K562 (cell line): Measurements from ENCODE around the gene FAM110D. TPM values are rescaled to one million over a fixed set of nuclear protein-coding genes. Genes with fewer than 3 reads are reported as not detected.

Experiments
- BMI1 ChIP-seq: fragments of 150-350 bp; IDR thresholded peaks from 2 replicates; pipeline ENCODE4 v1.6.1; 2014; ENCODE audit warnings: low read length
- CBX5 ChIP-seq: IDR thresholded peaks from 2 replicates; pipeline ENCODE4 v1.6.1; 2014; ENCODE audit warnings: low read depth, borderline replicate concordance
- CEBPB ChIP-seq: fragments of 450-650 bp; IDR thresholded peaks from 2 replicates; pipeline ENCODE4 v1.6.1; 2016; ENCODE audit warnings: missing genetic modification characterization, missing compliant biosample characterization
- EHMT2 ChIP-seq: fragments of 450-650 bp; IDR thresholded peaks from 2 replicates; pipeline ENCODE4 v1.6.1; 2018; ENCODE audit warnings: antibody characterized with exemption
- ILF3 ChIP-seq: fragments of 450-650 bp; IDR thresholded peaks from 2 replicates; pipeline ENCODE4 v1.6.1; 2018; ENCODE audit warnings: antibody characterized with exemption, mild to moderate bottlenecking, moderate library complexity, borderline replicate concordance
- ILK ChIP-seq: fragments of 450-650 bp; IDR thresholded peaks from 2 replicates; pipeline ENCODE4 v1.6.1; 2016; ENCODE audit warnings: missing genetic modification characterization, low read depth, mild to moderate bottlenecking, missing compliant biosample characterization, moderate library complexity, borderline replicate concordance
- KDM1A ChIP-seq, 2 experiments: fragments of 450-650 bp; IDR thresholded peaks; 2 replicates each; pipeline ENCODE4 v1.6.1; 2016; ENCODE audit warnings: mild to moderate bottlenecking in 2 of 2
- MAFF ChIP-seq: IDR thresholded peaks from 2 replicates; pipeline ENCODE4 v1.6.1; 2012; ENCODE audit warnings: low read length, improper control_type of control experiment
- MAFK ChIP-seq: IDR thresholded peaks from 2 replicates; pipeline ENCODE4 v1.6.1; 2011; ENCODE audit warnings: low read length, improper control_type of control experiment
- MYNN ChIP-seq, 2 experiments: sonication (generic); formaldehyde crosslinking in 1 of 2; IDR thresholded peaks; 2 replicates each; pipeline versions ENCODE4 v1.5.0 to v1.6.1; 2016 to 2020; ENCODE audit warnings: antibody characterized with exemption in 1 of 2, missing genetic modification reagents in 1 of 2
- NEUROD1 ChIP-seq: fragments of 150-350 bp; IDR thresholded peaks from 2 replicates; pipeline ENCODE4 v1.6.1; 2014; ENCODE audit warnings: borderline replicate concordance, low read length, low read depth; ENCODE audit not compliant: partially characterized antibody
- NFIX ChIP-seq: fragments of 250-450 bp; sonication (Bioruptor Pico); IDR thresholded peaks from 2 replicates; pipeline ENCODE4 v1.4.0; 2020; ENCODE audit warnings: low read depth, mild to moderate bottlenecking, moderate library complexity
- NONO ChIP-seq, 2 experiments: fragments of 200-400 bp in 1 of 2; fragments of 450-650 bp in 1 of 2; formaldehyde crosslinking in 1 of 2; IDR thresholded peaks; 2 replicates each; pipeline ENCODE4 v1.6.1; 2017; ENCODE audit warnings: low read depth in 2 of 2, mild to moderate bottlenecking in 2 of 2, moderate library complexity in 2 of 2, low read length in 1 of 2
- PML ChIP-seq: IDR thresholded peaks from 2 replicates; pipeline ENCODE4 v1.6.1; 2012; ENCODE audit warnings: low read length, inconsistent platforms
- POLR2AphosphoS2 ChIP-seq: IDR thresholded peaks from 2 replicates; pipeline ENCODE4 v1.6.1; 2012; ENCODE audit warnings: low read length, improper control_type of control experiment
- SMAD4 ChIP-seq: fragments of 250-450 bp; sonication (Bioruptor Pico); conservative IDR thresholded peaks from 2 replicates; pipeline ENCODE4 v1.8.0; 2021; ENCODE audit warnings: inconsistent platforms, mild to moderate bottlenecking, moderate library complexity
- TAF1 ChIP-seq: IDR thresholded peaks from 2 replicates; pipeline ENCODE4 v1.6.1; 2011; ENCODE audit warnings: mild to moderate bottlenecking, low read length, moderate library complexity; ENCODE audit not compliant: insufficient read depth, control insufficient read depth, severe bottlenecking; ENCODE audit errors: extremely low read depth
- ZC3H11A ChIP-seq: IDR thresholded peaks from 2 replicates; pipeline ENCODE4 v1.6.1; 2012; ENCODE audit warnings: low read depth, low read length, improper control_type of control experiment
- ZC3H4 ChIP-seq: sonication (generic); formaldehyde crosslinking; IDR thresholded peaks from 2 replicates; pipeline ENCODE4 v1.9.0; 2021; ENCODE audit warnings: missing genetic modification reagents, borderline replicate concordance
- ZFP36 ChIP-seq: fragments of 150-350 bp; IDR thresholded peaks from 2 replicates; pipeline ENCODE4 v1.6.1; 2018; ENCODE audit warnings: low read length, low read depth; ENCODE audit not compliant: partially characterized antibody
- ZNF146 ChIP-seq: IDR thresholded peaks from one replicate; pipeline ENCODE4 v1.6.1; 2018; ENCODE audit warnings: missing compliant biosample characterization; ENCODE audit not compliant: unreplicated experiment
- ZNF239 ChIP-seq: fragments of 250-450 bp; sonication (Bioruptor Pico); IDR thresholded peaks from 2 replicates; pipeline ENCODE4 v1.4.0; 2020; ENCODE audit warnings: mild to moderate bottlenecking
- ZNF274 ChIP-seq: IDR thresholded peaks from 2 replicates; pipeline ENCODE4 v1.6.1; 2011; ENCODE audit warnings: low read depth, mild to moderate bottlenecking, low read length, moderate library complexity, borderline replicate concordance
- ZNF311 ChIP-seq: fragments of 250-450 bp; sonication (Bioruptor Pico); IDR thresholded peaks from 2 replicates; pipeline ENCODE4 v1.4.0; 2020; ENCODE audit warnings: mild to moderate bottlenecking, moderate library complexity
- polyA plus RNA-seq, 8 experiments: library from polyadenylated mRNA; depleted of rRNA in 4 of 8; stranded (reverse) in 5 of 8; unstranded in 3 of 8; fragments of >200 nt; fragmentation: Nextera tagmentation in 2 of 8; fragmentation: Illumina TruSeq in 1 of 8; extraction: Ambion mirVana in 2 of 8; extraction: Trizol in 1 of 8; gene quantifications; 2 replicates each; pipeline versions ENCODE4 v1.2.1 to v1.2.3, GENCODE V29; 2011 to 2014; ENCODE audit warnings: inconsistent platforms in 1 of 8, missing spikeins in 1 of 8
- total RNA-seq, 7 experiments: library from RNA; depleted of rRNA in 6 of 7; stranded (reverse); fragments of >200 nt in 6 of 7; fragmentation: Illumina TruSeq in 2 of 7; extraction: Trizol in 2 of 7; gene quantifications; 2 replicates each; pipeline versions ENCODE4 v1.2.1 to v1.2.3, GENCODE V29; 2011 to 2021; ENCODE audit warnings: low replicate concordance in 1 of 7
- TF ChIP-seq, protein P1 (sequence below): fragments of 450-650 bp; IDR thresholded peaks from 2 replicates; pipeline ENCODE4 v1.6.1; 2017; ENCODE audit warnings: mild to moderate bottlenecking, moderate library complexity
- TF ChIP-seq, protein P2 (sequence below): fragments of 450-650 bp; conservative IDR thresholded peaks from 2 replicates; pipeline ENCODE4 v1.6.1; 2016; ENCODE audit warnings: missing genetic modification characterization, low read depth, mild to moderate bottlenecking, control low read depth, missing compliant biosample characterization
- TF ChIP-seq, protein P3 (sequence below): sonication (generic); formaldehyde crosslinking; IDR thresholded peaks from 2 replicates; pipeline ENCODE4 v1.8.0; 2022; ENCODE audit warnings: mild to moderate bottlenecking, missing genetic modification reagents

Gene FAM110D
- total and polyA plus RNA-seq, 9 of the 15 experiments (the other 6 are each of a cell fraction or from before 2014, with no cell fraction given) = 0.04 to 1.1 (median 0.33) TPM

DNA sequence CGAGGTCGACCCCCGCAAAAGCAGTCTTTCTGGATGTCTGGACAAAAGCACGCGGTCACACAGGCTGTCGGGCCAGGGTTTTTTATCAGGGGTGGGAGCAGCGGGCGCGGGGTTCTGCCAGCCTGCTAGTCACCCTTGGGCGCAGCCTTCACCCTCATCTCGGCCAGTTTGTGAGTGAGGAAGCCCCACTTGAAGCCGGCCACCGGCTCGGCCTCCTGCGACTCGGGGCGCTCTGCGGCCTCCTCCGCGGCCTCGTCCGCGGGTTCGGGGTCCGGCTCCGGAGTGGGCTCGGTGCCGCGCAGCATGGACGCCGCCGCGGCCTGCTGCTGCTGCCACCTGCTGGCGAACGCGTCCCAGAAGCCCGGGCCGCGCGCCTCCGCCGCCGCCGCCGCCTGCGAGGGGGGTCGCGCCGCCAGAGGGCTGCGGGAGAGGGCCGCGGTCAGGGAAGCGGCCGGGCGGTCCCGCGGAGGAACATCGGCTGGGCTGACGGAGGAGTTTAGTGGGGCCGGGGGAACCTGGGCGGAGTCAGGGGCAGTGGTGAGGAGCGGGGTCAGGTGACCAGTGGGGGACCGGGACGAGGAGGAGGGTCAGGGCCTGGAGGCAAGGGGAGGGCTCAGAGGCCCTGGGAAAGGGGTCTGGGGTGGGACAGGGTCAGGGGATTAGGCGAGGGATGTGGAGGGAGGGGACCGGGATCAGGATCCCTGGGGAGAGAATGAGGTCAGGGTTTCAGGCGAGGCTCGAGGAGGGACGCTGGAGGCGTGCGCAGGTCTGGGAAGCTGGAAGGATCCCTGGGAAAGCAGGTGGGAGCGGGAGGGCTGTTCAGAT is 5.4 kb downstream of the FAM110D start (continued):
- TF ChIP-seq, protein P1, sequence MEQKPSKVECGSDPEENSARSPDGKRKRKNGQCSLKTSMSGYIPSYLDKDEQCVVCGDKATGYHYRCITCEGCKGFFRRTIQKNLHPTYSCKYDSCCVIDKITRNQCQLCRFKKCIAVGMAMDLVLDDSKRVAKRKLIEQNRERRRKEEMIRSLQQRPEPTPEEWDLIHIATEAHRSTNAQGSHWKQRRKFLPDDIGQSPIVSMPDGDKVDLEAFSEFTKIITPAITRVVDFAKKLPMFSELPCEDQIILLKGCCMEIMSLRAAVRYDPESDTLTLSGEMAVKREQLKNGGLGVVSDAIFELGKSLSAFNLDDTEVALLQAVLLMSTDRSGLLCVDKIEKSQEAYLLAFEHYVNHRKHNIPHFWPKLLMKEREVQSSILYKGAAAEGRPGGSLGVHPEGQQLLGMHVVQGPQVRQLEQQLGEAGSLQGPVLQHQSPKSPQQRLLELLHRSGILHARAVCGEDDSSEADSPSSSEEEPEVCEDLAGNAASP = no peak
- TF ChIP-seq CEBPB (tag) (no peak), MAFK (no peak), ZNF274 (no peak), ZNF239 (CRISPR knock-in tag) (no peak), POLR2AphosphoS2 (no peak), MYNN (IDR thresholded peaks at IDR 0.05) (no peak), MYNN (CRISPR knock-in tag; IDR thresholded peaks at IDR 0.05) (no peak), NEUROD1 (no peak), NFIX (CRISPR knock-in tag) (no peak), BMI1 (no peak), EHMT2 (no peak), KDM1A (IDR thresholded peaks at IDR 0.05) (no peak), ZC3H4 (CRISPR knock-in tag) (no peak), PML (no peak), ILF3 (no peak), SMAD4 (peak; percentile 83), TAF1 (no peak), ZNF146 (CRISPR knock-in tag) (no peak), ZFP36 (no peak), ZC3H11A (no peak), CBX5 (no peak), ZNF311 (CRISPR knock-in tag) (no peak), MAFF (no peak), NONO (IDR thresholded peaks at IDR 0.05; ENCODE audit: low read depth in 2 of 2, low read length in 1 of 2) (peak in 1 of 2 experiments; percentile 92; a peak in 2 of 4 replicates), ILK (tag) (no peak)
- TF ChIP-seq, protein P2, sequence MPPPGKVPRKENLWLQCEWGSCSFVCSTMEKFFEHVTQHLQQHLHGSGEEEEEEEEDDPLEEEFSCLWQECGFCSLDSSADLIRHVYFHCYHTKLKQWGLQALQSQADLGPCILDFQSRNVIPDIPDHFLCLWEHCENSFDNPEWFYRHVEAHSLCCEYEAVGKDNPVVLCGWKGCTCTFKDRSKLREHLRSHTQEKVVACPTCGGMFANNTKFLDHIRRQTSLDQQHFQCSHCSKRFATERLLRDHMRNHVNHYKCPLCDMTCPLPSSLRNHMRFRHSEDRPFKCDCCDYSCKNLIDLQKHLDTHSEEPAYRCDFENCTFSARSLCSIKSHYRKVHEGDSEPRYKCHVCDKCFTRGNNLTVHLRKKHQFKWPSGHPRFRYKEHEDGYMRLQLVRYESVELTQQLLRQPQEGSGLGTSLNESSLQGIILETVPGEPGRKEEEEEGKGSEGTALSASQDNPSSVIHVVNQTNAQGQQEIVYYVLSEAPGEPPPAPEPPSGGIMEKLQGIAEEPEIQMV = no peak
- TF ChIP-seq, protein P3, sequence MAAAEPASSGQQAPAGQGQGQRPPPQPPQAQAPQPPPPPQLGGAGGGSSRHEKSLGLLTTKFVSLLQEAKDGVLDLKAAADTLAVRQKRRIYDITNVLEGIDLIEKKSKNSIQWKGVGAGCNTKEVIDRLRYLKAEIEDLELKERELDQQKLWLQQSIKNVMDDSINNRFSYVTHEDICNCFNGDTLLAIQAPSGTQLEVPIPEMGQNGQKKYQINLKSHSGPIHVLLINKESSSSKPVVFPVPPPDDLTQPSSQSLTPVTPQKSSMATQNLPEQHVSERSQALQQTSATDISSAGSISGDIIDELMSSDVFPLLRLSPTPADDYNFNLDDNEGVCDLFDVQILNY = no peak
